ENCODE data around the gene RAPGEF2. TPM values are rescaled to one million over a fixed set of nuclear protein-coding genes. Genes with fewer than 3 reads are reported as not detected.
A peak's percentile ranks its signal among the peaks of the same experiment; 100 is the strongest.

RAPGEF2 gene
- total RNA-seq, 1 experiment from 2014 or later: 37.1 TPM

- Histone ChIP-seq H3K79me1 (ENCODE audit: insufficient read depth, low read depth, low read length, poor library complexity, severe bottlenecking) (no peaks in the 10 kb centered on the region), H4K20me1 (ENCODE audit: control insufficient read depth, insufficient read depth, insufficient read length) (no peaks in the 10 kb centered on the region), H2BK12ac (ENCODE audit: insufficient read length, low read depth, low read length) (no peak overlapping the region), H4K91ac (ENCODE audit: insufficient read length, low read depth, low read length) (no peak overlapping the region), H2BK15ac (ENCODE audit: low read depth, low read length) (no peak overlapping the region), H3K14ac (ENCODE audit: insufficient read depth, low read length) (no peak overlapping the region), H2BK5ac (ENCODE audit: insufficient read length, low read length) (no peak overlapping the region), H3K4ac (ENCODE audit: low read depth, low read length) (no peak overlapping the region), H2AK5ac (ENCODE audit: insufficient read length, low read length) (no peak overlapping the region), H3K79me2 (ENCODE audit: insufficient read depth, low read length) (no peaks in the 10 kb centered on the region), H3K9ac (ENCODE audit: extremely low read depth, insufficient read length, low read length) (no peak overlapping the region), H3K27me3 (ENCODE audit: insufficient read depth, low read length) (no peaks in the 10 kb centered on the region), H3K4me1 (ENCODE audit: insufficient read depth, low read length) (no peaks in the 10 kb centered on the region), H3K27ac (ENCODE audit: insufficient read length, low read depth, low read length) (no peak overlapping the region), H2BK20ac (ENCODE audit: low read depth, low read length, poor library complexity, severe bottlenecking) (no peak overlapping the region), H2AFZ (ENCODE audit: low read length) (no peak overlapping the region), H4K8ac (replicated peaks; ENCODE audit: insufficient read length, low read depth, low read length) (no peak overlapping the region), H3K4me2 (ENCODE audit: insufficient read depth, insufficient read length, low read length) (no peak overlapping the region), H2BK120ac (ENCODE audit: low read depth, low read length, poor library complexity, severe bottlenecking) (no peak overlapping the region), H3K56ac (ENCODE audit: insufficient read length, low read depth, low read length) (no peak overlapping the region), H3K23ac (ENCODE audit: insufficient read length, low read depth, low read length) (no peak overlapping the region), H3K18ac (ENCODE audit: insufficient read length, low read depth, low read length) (no peak overlapping the region), H4K5ac (ENCODE audit: insufficient read length, low read depth, low read length) (no peak overlapping the region), H3T11ph (ENCODE audit: low read length) (no peak overlapping the region), H3K9me3 (ENCODE audit: control insufficient read depth, low read depth, low read length) (no peaks in the 10 kb centered on the region), H3K23me2 (ENCODE audit: insufficient read length, low read depth, low read length, poor library complexity, severe bottlenecking) (no peaks in the 10 kb centered on the region)
- no peak for TF ChIP-seq CTCF (conservative IDR thresholded peaks at IDR 0.05)
- H3K36me3 Mint-ChIP-seq (ENCODE audit: insufficient read depth in 1 of 3, low read depth in 3 of 3): peaks cover 9 to 22% (median 19%) of the 10 kb centered on the region in 3 experiments; a peak in 6 of 7 replicates
- no peak for DNase-seq
- no peaks in the 10 kb centered on the region for H3K9me3 Mint-ChIP-seq
- H3K27me3 Mint-ChIP-seq (ENCODE audit: low read depth): no peaks in the 10 kb centered on the region
- H3K27ac Mint-ChIP-seq: peak overlapping the region in 1 of 3 experiments; percentile 67; a peak in 2 of 7 replicates
- H3K4me3 Mint-ChIP-seq: no peak overlapping the region
- H3K4me1 Mint-ChIP-seq: no peaks in the 10 kb centered on the region
Measured at GRCh38 chr4:159326480-159326879, 223.6 kb downstream of the RAPGEF2 start.
